Mucosa of descending colon (tissue), 3 donors: ENCODE data around the gene PLAAT4. TPM values are rescaled to one million over a fixed set of nuclear protein-coding genes. Genes with fewer than 3 reads are reported as not detected.

Experiments used
- ATAC-seq: fragments of 200-7000 bp; cut with Tn5 transposase; one replicate; pipeline ENCODE4 v1.9.1; 2020; ENCODE audit warnings: mild to moderate bottlenecking, moderate library complexity
- DNase-seq, 3 donors: peaks; one replicate each; pipeline ENCODE4 v3.0.0-alpha.2; 2020
- H3K36me3 ChIP-seq: fragments of 200-600 bp; one replicate; pipeline ENCODE4 v1.8.0; 2021; ENCODE audit warnings: low read depth, mild to moderate bottlenecking
- H3K4me1 ChIP-seq: fragments of 200-600 bp; one replicate; pipeline ENCODE4 v1.8.0; 2021; ENCODE audit warnings: low read depth, mild to moderate bottlenecking
- H3K4me3 ChIP-seq: fragments of 200-600 bp; one replicate; pipeline ENCODE4 v1.8.0; 2021; ENCODE audit warnings: mild to moderate bottlenecking
- H3K9me3 ChIP-seq: fragments of 200-600 bp; one replicate; pipeline ENCODE4 v1.8.0; 2021; ENCODE audit warnings: mild to moderate bottlenecking
- intact Hi-C, 2 donors: fragments of 100-400 bp; cut with DNase I in 1 of 2; cut with micrococcal nuclease in 1 of 2; formaldehyde crosslinking; loops; one replicate each; pipeline versions ENCODE4 v1.11.0 to v1.11.1; 2022; cut with DNase I, micrococcal nuclease
- total RNA-seq, 3 donors: library from RNA; stranded (reverse); fragmentation: NEBNext Ultra II Directional in 2 of 3; extraction: Animal tissue kit (Norgen Biotek cat#: 25700) in 2 of 3; gene quantifications; one replicate each; pipeline versions ENCODE4 v1.2.1 to v1.2.4, GENCODE V29; 2021 to 2023
- TF ChIP-seq, protein P1 (sequence below): fragments of 200-600 bp; IDR thresholded peaks from one replicate; pipeline ENCODE4 v1.8.0; 2022; ENCODE audit warnings: antibody characterized with exemption, mild to moderate bottlenecking
- donor health status: DM: no; HTN: no; CAD: no; lungs with moderate emphysema.
- donor health status: DM: no; HTN: no; CAD: no.
- donor health status: DM: no; HTN: yes; CAD: no.

Gene PLAAT4
- total RNA-seq, 3 donors from 2014 or later, result 57.0 to 99.0 (median 96.7) TPM

DNA sequence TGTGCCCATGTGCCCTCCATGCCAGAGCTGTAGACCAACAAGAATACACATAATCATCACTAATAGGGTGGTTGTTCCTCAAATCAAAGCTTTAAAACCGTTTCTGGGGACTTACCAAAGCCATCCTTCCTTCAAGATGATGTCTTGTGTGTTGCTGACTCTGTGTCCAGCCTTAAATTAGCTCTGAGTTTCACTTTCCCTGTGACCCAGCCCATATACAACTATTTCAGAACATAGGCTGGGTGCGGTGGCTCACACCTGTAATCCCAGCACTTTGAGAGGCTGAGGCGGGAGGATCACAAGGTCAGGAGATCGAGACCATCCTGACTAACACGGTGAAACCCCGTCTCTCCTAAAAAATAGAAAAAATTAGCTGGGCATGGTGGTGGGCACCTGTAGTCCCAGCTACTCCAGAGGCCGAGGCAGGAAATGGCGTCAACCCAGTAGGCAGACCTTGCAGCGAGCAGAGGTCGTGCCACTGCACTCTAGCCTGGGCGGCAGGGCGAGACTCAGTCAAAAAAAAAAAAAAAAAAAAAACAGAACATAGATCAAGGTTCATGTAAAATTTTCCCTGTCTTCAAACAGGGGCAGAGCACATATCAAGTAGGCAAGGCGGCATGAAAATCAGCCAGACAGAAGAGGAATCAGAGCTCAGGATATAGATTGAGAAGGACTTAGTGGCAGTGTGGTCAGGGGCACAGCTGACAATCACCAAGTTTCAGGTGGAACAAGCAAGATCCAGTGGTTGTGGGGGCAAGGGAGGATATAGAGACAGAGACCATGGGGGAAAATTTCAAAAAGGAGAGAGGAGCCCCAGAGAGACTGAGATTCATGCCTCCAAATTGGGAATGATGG is 26.8 kb downstream of the PLAAT4 start, which contains the start of gene PLAAT2:
PLAAT2 (minus strand) TSS at position 179 of the 855 bp plus-strand sequence; CDS start at position 124, 55 bp downstream.
- TF ChIP-seq, protein P1, sequence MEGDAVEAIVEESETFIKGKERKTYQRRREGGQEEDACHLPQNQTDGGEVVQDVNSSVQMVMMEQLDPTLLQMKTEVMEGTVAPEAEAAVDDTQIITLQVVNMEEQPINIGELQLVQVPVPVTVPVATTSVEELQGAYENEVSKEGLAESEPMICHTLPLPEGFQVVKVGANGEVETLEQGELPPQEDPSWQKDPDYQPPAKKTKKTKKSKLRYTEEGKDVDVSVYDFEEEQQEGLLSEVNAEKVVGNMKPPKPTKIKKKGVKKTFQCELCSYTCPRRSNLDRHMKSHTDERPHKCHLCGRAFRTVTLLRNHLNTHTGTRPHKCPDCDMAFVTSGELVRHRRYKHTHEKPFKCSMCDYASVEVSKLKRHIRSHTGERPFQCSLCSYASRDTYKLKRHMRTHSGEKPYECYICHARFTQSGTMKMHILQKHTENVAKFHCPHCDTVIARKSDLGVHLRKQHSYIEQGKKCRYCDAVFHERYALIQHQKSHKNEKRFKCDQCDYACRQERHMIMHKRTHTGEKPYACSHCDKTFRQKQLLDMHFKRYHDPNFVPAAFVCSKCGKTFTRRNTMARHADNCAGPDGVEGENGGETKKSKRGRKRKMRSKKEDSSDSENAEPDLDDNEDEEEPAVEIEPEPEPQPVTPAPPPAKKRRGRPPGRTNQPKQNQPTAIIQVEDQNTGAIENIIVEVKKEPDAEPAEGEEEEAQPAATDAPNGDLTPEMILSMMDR, result no peak
- intact Hi-C loops, result loop anchor here in 1 of 2 donors (10.0 kb wide), 1 partner anchor 679 kb away; the partner anchor contains the start of gene SLC3A2
- ATAC-seq, result peak; percentile 7
- DNase-seq, result no peak
- H3K9me3 ChIP-seq, result no peaks in the 10 kb centered on the region
- peaks cover 31% of the 10 kb centered on the region for H3K4me1 ChIP-seq
- H3K36me3 ChIP-seq, result no peaks in the 10 kb centered on the region
- H3K4me3 ChIP-seq, result no peak within 1 kb of the TSS

DNA sequence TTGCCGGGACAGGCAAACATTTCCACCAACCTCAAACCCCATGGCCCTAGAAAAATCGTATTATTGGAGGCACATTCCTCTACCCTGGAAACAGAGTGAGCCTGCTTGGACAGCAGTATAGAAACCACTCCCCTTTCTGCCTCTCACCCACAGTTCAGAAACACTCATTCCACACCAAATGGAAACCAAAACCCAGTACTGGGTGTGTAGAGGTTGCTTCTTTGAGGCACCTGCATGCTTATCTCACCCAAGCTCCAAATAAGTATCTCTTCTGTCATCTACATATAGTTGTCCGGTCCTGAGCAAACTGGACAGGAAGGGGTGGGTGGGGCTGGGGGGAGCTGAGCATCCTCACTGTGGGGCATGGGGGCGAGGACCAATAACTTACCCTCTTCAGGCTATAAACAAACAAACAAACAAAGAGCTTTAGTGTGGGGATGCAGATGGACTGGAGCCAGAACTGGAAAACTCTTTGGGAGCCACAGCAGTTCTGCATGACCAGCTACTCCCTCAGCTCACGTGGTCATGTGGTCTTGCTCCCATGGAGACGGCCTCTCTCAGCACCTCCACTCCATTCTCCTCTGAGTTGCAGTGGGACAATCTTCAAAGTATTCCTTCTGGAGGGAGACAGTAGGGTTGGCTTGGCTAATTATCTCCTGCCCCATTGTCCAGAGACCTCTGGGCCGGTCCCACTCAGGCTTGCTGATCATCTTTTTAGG is 27.6 kb downstream of the PLAAT4 start:
- ATAC-seq (peak; percentile 26), DNase-seq (peak in 2 of 3 donors; percentile 53 to 71)
- Histone ChIP-seq H3K36me3 (no peaks in the 10 kb centered on the region), H3K4me1 (peaks cover 31% of the 10 kb centered on the region), H3K9me3 (no peaks in the 10 kb centered on the region), H3K4me3 (no peak overlapping the region)
- TF ChIP-seq, protein P1, result no peak
- intact Hi-C loops, result loop anchor here in 1 of 2 donors (10.0 kb wide), 1 partner anchor 679 kb away; the partner anchor contains the start of gene SLC3A2

DNA sequence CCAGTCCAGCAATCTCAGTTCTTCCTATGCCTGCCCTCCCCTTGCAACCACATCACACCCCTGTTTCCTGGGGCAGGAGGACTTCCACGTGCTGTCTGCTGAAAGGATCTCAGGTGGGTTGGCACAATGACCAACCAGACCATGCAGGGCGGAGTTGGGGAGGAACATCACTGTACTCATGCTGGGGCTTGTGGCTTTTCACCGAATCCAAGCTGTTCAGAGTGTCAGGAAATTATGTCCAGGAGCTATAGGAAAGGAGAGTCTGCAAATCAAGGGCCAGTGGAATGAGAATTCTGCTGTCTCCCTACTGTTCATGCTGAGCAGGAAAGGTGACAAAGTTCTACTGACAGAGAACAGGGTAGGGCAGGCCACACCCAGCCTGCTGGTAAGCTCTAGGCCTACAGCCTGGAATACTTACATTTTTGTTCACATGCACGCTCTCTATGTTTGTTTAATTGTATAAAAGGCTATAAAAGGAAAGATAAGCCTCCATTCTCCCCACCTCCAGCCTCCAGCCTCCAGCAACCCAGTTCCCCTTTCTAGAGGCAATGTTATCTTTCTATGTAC is 28.3 kb downstream of the PLAAT4 start:
- no peaks in the 10 kb centered on the region for H3K36me3 ChIP-seq
- intact Hi-C loops, result loop anchor here in 1 of 2 donors (10.0 kb wide), 1 partner anchor 680 kb away; the partner anchor contains the start of gene SLC3A2
- TF ChIP-seq, protein P1, result no peak
- H3K4me1 ChIP-seq, result peaks cover 31% of the 10 kb centered on the region
- DNase-seq (peak; percentile 78 to 86 (median 79)), ATAC-seq (peak; percentile 81)
- H3K4me3 ChIP-seq, result no peak overlapping the region
- H3K9me3 ChIP-seq, result no peaks in the 10 kb centered on the region

DNA sequence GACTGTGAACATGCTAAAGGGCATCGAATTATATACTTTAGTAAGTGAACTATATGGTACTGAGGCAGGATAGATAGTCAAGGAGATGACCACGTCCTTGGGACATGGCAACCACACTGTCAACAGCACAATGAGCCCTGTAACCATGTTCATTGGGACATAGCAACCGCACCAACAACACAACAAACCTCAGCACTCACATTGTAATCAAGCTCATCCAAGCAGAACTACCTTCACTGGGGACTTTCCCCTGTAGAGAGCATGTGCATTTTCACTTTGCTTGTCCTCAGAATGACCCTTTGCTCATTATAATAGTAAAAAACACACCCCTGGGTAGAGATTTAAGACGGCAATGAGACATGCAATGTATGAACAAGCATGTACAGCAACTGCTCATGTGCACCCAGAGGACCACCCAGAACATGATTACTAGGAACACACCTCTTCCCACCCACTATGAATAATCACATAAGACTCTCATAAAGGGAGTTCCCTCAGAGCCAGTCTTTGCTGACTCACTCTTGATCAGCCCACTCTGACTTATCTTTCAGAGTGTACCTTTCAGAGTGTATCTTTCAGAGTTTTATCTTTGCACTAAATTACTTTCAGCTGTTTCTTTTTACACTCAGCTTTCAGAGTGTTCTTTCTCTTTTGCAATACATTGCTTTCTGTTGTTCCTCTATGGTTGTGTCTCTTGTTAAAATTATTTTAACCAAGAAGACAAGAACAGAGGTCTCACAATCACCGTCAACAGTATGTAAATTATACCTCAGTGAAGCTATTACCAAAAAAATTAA is 30.6 kb downstream of the PLAAT4 start:
- Histone ChIP-seq H3K9me3 (no peaks in the 10 kb centered on the region), H3K36me3 (no peaks in the 10 kb centered on the region), H3K4me3 (no peak overlapping the region), H3K4me1 (peaks cover 26% of the 10 kb centered on the region)
- ATAC-seq (peak; percentile 79), DNase-seq (peak in 1 of 3 donors; percentile 59)
- TF ChIP-seq, protein P1, result no peak
- intact Hi-C loops, result loop anchor here in 1 of 2 donors (10.0 kb wide), 1 partner anchor 682 kb away; the partner anchor contains the start of gene SLC3A2
